Heart right ventricle (tissue), 16 donors: Measurements from ENCODE around the gene MZB1. TPM values are rescaled to one million over a fixed set of nuclear protein-coding genes. Genes with fewer than 3 reads are reported as not detected.
A peak's percentile ranks its signal among the peaks of the same experiment; 100 is the strongest.

ENCODE experiments used
- ATAC-seq, 8 donors: fragments of 200-7000 bp; cut with Tn5 transposase; one replicate each; pipeline ENCODE4 v1.9.1; 2020; ENCODE audit warnings: mild to moderate bottlenecking in 8 of 8, moderate library complexity in 8 of 8, moderate number of reproducible peaks in 1 of 8
- DNase-seq, 2 donors: peaks; one replicate each; pipeline ENCODE4 v3.0.0-alpha.2; 2020
- H3K27ac ChIP-seq, 10 donors: fragments of 200-600 bp; sonication (generic) in 2 of 10; one replicate each; pipeline versions ENCODE4 v1.5.0 to v1.8.0; 2020 to 2022; ENCODE audit warnings: mild to moderate bottlenecking in 3 of 10
- H3K27me3 ChIP-seq, 7 donors: fragments of 200-600 bp; one replicate each; pipeline ENCODE4 v1.8.0; 2021 to 2022; ENCODE audit warnings: mild to moderate bottlenecking in 2 of 7
- H3K36me3 ChIP-seq, 9 donors: fragments of 200-600 bp; sonication (generic) in 1 of 9; one replicate each; pipeline versions ENCODE4 v1.5.0 to v1.8.0; 2020 to 2022; ENCODE audit warnings: mild to moderate bottlenecking in 2 of 9
- H3K4me1 ChIP-seq, 9 donors: fragments of 200-600 bp; sonication (generic) in 1 of 9; one replicate each; pipeline versions ENCODE4 v1.5.0 to v1.8.0; 2020 to 2022; ENCODE audit warnings: mild to moderate bottlenecking in 4 of 9
- H3K4me3 ChIP-seq, 10 donors: fragments of 200-600 bp; sonication (generic) in 2 of 10; one replicate each; pipeline versions ENCODE4 v1.5.0 to v1.8.0; 2020 to 2022; ENCODE audit warnings: mild to moderate bottlenecking in 7 of 10, moderate library complexity in 2 of 10
- H3K9me3 ChIP-seq, 11 donors: fragments of 200-600 bp in 10 of 11; sonication (generic) in 2 of 11; one replicate each; pipeline versions ENCODE4 v1.5.0 to v1.8.0; 2013 to 2022; ENCODE audit warnings: mild to moderate bottlenecking in 2 of 11, control low read depth in 1 of 11, moderate library complexity in 1 of 11
- CTCF ChIP-seq, 9 donors: fragments of 200-600 bp; sonication (generic) in 2 of 9; IDR thresholded peaks; one replicate each; pipeline versions ENCODE4 v1.5.0 to v1.8.0; 2021 to 2022; ENCODE audit warnings: antibody characterized with exemption in 9 of 9, mild to moderate bottlenecking in 5 of 9, moderate library complexity in 1 of 9
- WGBS, 2 donors: extraction: QIAGEN DNeasy Blood & Tissue Kit; methylation state at CpG; one replicate each; pipeline ENCODE4 v1.1.7; 2013; ENCODE audit warnings: inconsistent platforms in 1 of 2; 5-methylcytosine and 5-hydroxymethylcytosine counted together
- intact Hi-C, 10 donors: fragments of 100-400 bp; cut with DNase I; formaldehyde crosslinking; loops; one replicate each; pipeline versions ENCODE4 v1.11.1 to v1.14.2; 2022
- polyA plus RNA-seq, 2 donors: library from polyadenylated mRNA; stranded (reverse); fragments of 200-250 nt; gene quantifications; one replicate each; pipeline ENCODE4 v1.2.3, GENCODE V29; 2013
- total RNA-seq, 10 donors: library from RNA; stranded (reverse); fragmentation: NEBNext Ultra II Directional in 3 of 10; extraction: Animal tissue kit (Norgen Biotek cat#: 25700) in 3 of 10; gene quantifications; one replicate each; pipeline versions ENCODE4 v1.2.1 to v1.2.4, GENCODE V29; 2021 to 2023
- donor health status: Arrhythmogenic right ventricular cardiomyopathy.
- donor health status: ischemic (EF 13 %, LVEDD 7.1; RV severe dilation, severe dysfunction).
- donor health status: healthy with polysubstance abuse.
- donor health status: DM: no; HTN: yes; CAD: no.
- donor health status: DM: no; HTN: no; CAD: no.
- donor health status: ischemic (EF 25% LVEDD 6.9; RV normal size, moderate dysfunction).
- donor health status: ischemic (EF 25% LVEDD 5.7; RV mildly dilated, moderate dysfunction).
- donor health status: healthy.
- donor health status: DM: yes; HTN: yes; CAD: no.
- donor health status: Ischemic cardiomyopathy.
- donor health status: ischemic (EF 35%, LVEDD 5.7; RV mildly dilated, moderate dysfunction).
- donor health status: nonischemic (EF 11% LVEDD 7.7; RV severe dilation, severe dysfunction).
- donor health status: DM: yes; HTN: yes; CAD: no.
- donor health status: PGD.
- donor health status: ischemic (EF 29% LVEDD 5.4; RV normal size, mild dysfunction).
- donor health status: nonischemic (EF 23%, LVEDD 6.1; RV moderate dilation, normal function).

MZB1 gene
- total and polyA plus RNA-seq, 12 donors: 0.28 to 6.6 (median 0.66) TPM

GRCh38 chr5:139393497-139394122 is 3.9 kb upstream of the MZB1 start:
- H3K27me3 ChIP-seq: peaks cover 0 to 35% (median 0%) of the 10 kb centered on the region in 7 donors
- peak overlapping the region; percentile 80 to 97 (median 93) for H3K27ac ChIP-seq
- intact Hi-C loops: loop anchor here in 3 of 10 donors (1.0 to 5.0 kb wide), 3 partner anchors 24 to 96 kb away; partner anchors contain the start of gene PAIP2 (in 1 of the 3)

GRCh38 chr5:139392678-139393496 is 3.2 kb upstream of the MZB1 start:
- Histone ChIP-seq H3K27ac (peak overlapping the region in 9 of 10 donors; percentile 89 to 97 (median 94)), H3K9me3 (no peaks in the 10 kb centered on the region), H3K4me1 (peaks cover 7 to 89% (median 71%) of the 10 kb centered on the region in 9 donors), H3K4me3 (peak overlapping the region; percentile 50 to 80 (median 69)), H3K27me3 (peaks cover 0 to 35% (median 0%) of the 10 kb centered on the region in 7 donors), H3K36me3 (peaks cover 0 to 15% (median 0%) of the 10 kb centered on the region in 9 donors)
- DNase-seq (peak in 1 of 2 donors; percentile 66), ATAC-seq (peak in 7 of 8 donors; percentile 4 to 29 (median 16))
- 12 to 32% methylated on average over 76 to 77 of the region's 77 CpGs for WGBS, 2 donors
- TF ChIP-seq CTCF (IDR thresholded peaks at IDR 0.05): peak in 7 of 9 donors; percentile 35 to 64 (median 49)
- intact Hi-C loops: loop anchor here in 2 of 10 donors (5.0 kb wide), 2 partner anchors 51 to 96 kb away; partner anchors contain the start of gene PAIP2 (in 1 of the 2)

More at GRCh38 chr5:139393497-139394122, 3.9 kb upstream of the MZB1 start:
- Histone ChIP-seq H3K4me3 (peak overlapping the region; percentile 50 to 80 (median 69)), H3K36me3 (peaks cover 0 to 15% (median 0%) of the 10 kb centered on the region in 9 donors), H3K4me1 (peaks cover 7 to 87% (median 68%) of the 10 kb centered on the region in 9 donors), H3K9me3 (no peaks in the 10 kb centered on the region)
- DNase-seq (no peak), ATAC-seq (no peak)
- TF ChIP-seq CTCF (IDR thresholded peaks at IDR 0.05): no peak
- 9 to 19% methylated on average over 49 of the region's 49 CpGs for WGBS, 2 donors

GRCh38 chr5:139392324-139392677 is 2.6 kb upstream of the MZB1 start:
- Histone ChIP-seq H3K27me3 (peaks cover 0 to 35% (median 0%) of the 10 kb centered on the region in 7 donors), H3K9me3 (no peaks in the 10 kb centered on the region), H3K27ac (peak overlapping the region in 9 of 10 donors; percentile 64 to 97 (median 90)), H3K4me1 (peaks cover 7 to 92% (median 72%) of the 10 kb centered on the region in 9 donors), H3K36me3 (peaks cover 0 to 15% (median 0%) of the 10 kb centered on the region in 9 donors), H3K4me3 (peak overlapping the region; percentile 12 to 80 (median 69))
- TF ChIP-seq CTCF (IDR thresholded peaks at IDR 0.05): no peak
- DNase-seq (no peak), ATAC-seq (no peak)
- 21 to 38% methylated on average over 32 to 36 of the region's 36 CpGs for WGBS, 2 donors
- intact Hi-C loops: loop anchor here in 2 of 10 donors (5.0 kb wide), 2 partner anchors 50 to 95 kb away; partner anchors contain the start of gene PAIP2 (in 1 of the 2)
